IPS DF 4.7 (cell line): ENCODE data around the gene CDCP1.

Experiments
- DNase-seq: peaks from one replicate; pipeline ENCODE4 v3.0.0-alpha.2; 2013; ENCODE audit warnings: low spot score; ENCODE audit errors: extremely low read depth

The CDCP1 gene

DNA sequence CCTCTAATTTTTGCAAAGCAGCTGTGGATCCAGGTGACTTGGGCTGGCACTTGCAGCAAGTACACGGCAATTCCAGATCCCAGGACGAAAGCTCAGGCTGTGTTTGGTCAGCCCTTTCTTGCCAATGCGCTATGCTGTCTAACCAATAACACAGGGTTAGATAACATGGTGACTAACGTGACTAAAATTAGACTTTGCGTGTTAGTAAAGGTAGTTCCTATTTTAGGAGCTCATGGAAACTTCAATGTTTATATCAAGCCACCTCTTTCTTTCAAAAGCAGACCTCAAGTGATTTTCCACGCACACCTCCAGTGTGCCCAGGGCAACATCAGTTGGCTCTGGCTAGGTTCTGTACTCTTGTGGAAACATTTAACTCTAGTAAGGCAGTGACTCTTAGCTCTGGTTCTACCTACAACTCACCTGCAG, 32.5 kb downstream of the CDCP1 start:
- no peak for DNase-seq

DNA sequence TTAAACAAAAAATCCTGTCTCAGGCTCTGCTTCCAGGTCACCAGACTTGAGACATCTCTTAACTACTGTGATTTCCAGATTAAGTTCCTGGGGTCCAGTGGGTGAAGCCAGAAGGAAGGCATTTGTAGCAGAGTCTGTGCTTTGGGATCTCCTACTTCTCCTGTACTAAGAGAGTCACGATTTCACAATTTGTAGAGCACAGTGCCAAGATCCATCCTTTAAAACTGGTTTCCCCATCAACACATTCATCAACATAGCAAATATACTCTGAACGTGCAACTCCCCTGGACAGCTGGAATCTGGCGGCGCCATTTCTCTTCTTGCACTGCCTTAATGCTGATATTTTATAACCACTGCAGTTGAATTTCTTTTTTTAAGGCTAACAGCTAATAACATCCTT, 33.2 kb downstream of the CDCP1 start:
- no peak for DNase-seq

DNA sequence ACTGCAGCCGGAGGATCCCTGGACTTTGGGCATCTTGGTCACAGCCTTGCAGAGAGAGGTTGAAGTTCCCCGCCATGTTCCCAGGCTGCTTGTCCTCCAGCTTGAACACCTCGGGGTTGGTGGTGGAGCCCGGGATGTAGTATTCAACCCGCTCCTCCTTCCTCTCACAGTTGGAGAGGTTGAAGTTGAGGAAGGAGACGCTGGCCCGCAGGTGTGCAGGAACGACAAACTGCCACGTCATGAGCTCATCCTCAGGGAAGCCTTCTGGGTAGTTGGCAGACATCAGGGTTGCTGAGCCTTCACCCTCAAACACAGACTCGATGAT, 35.7 kb downstream of the CDCP1 start:
- DNase-seq, result no peak

DNA sequence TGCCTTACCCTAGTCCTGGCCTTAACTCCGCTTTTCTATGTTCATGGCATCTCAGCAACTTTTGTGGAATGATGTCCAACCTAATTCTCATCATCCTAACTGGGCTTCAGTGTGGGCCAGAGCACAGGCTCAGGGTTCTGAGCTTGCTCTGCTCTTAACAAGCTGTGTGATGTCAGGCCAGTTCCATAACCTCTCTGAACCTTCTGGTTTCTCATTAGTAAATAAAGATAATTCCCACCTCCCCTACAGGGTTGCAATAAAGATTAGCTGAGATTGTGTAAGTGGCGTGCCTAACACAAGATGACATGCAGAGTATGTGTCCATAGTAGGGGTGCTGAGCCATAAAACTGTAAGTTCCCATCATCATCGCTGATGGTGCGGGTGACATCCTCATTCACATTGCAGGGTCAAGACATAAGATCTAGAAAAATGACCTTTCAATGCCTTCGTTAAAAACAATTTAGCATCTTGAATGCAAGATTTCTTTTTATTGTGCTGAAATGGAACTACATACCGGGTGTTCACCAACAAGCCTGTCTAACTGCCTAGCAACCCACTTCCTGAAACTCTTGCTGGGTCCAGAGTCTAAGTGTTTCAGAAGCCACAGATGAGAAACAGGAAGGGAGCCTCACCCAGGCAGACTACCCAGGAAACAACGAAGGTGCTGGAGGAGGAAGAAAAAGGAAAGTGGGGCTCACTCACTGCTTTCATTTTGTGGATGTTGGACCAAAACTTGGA, 36.2 kb downstream of the CDCP1 start:
- no peak for DNase-seq

DNA sequence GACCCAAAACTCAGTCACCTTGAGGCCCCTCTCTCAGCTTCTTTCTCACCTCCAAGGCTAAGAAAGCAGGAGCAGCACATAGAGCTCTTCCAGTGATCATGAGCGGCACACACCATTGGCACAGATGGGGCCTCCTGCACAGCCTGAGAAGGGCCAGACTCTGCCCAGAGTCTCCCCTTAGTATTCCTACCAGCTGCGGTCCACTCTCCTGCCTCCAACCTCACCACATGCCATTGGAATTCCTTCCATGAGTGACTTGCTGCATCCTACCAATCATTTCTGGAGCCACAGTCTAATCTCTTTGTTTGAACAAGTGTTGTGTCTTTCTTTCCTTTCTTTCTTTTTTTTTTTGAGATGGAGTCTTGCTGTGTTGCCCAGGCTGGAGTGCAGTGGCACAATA, 39.3 kb downstream of the CDCP1 start:
- no peak for DNase-seq

DNA sequence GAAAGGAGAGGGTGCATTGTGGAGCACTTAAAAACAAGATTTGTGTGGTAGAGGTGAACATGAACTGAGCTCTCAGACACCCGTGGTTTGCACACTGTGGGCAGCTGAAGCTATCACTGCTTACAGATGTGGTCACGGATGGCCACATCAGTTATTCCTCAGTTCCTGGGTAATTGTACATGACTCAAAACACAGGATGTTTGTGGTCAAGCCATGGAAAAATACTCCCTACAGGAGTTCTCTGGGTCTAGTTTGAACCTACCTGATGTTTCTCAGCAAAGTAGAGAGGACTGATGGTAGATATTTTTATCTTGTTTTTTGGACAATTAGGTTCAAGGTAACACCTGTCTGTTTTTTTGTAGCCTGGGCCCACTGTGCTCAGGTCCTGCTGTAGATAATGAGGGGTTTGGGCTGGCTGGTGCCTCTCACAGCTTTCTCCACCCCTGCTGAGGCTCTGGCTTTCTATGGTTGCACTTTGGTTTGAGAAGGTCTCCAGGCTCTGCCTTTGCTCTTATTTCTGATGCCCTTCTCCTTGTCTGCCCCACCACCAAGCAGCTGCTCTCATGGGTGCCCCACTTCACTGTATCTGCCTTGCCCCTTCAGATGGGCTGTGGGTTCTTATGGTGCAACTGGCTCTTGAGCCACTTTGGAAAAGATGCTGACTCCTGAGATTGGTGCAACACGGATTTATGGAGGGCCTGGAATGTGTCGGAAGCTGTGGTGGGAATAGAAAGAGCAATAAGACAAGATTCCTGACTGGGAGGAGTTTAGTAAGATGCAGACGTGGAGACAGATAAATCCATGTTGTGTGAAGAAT, 40.1 kb downstream of the CDCP1 start:
- DNase-seq, result no peak

DNA sequence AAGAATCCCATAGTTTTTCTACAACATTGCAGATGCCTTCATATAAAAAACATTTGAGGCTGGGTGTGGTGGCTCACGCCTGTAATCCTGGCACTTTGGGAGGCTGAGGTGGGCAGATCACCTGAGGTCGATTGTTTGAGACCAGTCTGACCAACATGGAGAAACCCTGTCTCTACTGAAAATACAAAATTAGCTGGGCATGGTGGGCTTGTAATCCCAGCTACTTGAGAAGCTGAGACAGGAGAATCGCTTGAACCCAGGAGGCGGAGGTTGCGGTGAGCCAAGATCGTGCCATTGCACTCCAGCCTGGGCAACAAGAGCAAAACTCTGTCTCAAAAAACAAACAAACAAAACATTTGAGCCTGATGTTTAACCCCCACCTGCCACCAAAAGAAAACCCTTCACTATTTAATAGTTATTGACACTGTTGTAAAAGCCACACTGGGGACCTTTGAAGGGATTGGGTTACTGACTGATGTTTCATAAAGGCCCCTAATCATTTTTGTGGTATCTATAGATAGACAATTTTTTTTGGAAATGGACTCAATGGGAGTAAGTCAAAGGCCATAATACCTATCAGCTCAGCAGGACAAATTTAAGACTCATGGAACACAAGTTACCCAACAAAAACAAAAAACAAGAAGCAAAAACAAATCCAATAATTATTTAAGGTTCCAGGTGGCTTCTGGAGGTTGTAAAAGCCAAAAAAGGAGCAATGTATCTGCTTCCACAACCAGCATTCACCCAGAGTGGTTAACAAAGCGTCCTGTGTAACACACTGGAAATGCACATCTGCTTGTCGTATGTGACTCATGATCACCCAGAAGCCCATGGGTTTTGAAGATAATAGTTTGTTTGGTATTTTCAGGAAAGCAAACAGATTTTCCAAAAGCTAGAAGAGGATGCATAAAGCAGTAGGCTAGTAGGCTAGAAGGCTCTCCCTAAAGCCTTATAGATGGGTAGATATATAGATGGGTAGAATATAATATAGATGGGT, 41.2 kb downstream of the CDCP1 start:
- DNase-seq, result no peak

DNA sequence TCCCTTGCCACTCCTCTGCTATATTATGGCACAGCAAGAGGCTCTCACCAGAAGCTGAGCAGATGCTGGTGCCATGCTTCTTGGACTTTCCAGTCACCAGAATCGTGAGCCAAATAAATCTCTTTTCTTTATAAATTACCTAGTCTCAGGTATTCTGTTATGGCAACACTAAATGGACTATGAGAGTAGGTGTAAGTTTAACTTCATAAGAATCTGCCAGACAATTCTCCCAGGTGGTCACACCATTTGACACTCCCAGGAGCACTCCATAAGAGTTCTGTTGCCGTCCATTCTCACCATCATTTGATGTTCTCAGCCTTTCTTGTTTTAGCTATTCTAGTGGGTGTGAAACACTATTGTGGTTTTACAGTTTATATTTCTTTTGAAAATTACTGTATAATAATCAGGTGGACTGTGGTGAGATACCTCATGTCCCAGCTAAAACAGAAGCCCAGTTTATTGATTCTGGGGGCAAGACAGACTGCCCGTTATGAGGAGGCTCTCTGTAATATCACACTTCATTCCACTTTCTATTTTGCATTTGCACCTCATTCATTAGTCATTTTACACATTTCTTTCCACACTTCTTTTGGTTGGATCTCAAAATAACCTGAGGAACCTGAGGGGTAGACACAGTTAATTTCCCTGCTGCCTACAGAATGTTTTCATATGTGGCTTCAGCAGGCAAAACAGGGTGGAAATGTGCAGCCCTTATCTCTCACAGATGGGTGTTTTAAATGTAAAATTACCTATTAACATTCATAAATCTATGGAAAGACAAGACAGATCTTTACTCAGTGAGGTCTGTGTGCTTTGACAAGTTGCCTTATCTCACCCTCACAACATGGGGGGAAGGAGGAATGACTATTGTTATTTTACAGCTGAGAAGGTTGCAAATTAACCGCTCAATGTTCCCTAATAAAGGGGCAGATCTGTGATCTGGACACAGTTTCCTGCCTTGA, 42.1 kb downstream of the CDCP1 start:
- DNase-seq, result no peak

DNA sequence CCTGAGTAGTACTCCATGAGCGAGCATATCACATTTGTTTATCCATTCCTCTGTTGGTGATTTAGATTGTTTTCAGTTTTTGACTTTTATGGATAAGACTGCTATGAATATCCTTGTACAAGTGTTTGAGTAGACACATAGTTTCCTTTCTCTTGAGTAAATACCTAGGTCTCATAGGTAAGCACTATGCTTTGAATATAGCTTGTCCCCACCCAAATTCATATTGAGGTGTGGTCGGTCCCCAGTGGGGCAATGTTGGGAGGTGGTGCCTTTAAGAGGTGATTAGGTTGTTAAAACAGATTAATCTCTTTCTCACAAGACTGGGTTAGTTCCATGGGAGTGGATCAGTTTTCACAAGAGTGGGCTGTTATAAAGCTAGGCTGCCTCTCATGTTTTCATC, 42.8 kb downstream of the CDCP1 start:
- DNase-seq, result no peak

DNA sequence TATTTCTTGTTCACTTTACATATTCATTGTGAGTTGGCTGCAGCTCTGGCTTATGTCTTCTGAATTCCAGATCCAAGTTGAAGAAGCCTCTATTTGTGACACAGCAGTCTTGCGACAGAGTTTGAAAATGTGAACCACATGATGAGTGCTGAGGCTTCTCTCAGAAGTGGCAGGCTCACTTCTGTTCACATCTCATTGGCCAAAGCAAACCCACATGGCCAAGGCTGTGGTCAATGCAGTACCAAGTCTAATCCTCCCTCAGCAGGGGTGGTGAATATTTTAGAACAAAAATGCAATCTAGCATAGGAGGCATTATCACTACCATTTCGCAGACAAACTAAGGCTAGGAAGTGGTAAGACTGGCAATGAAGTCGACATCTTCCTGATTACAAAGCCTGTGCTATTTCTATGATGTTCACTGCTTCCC, 45.2 kb downstream of the CDCP1 start:
- no peak for DNase-seq

DNA sequence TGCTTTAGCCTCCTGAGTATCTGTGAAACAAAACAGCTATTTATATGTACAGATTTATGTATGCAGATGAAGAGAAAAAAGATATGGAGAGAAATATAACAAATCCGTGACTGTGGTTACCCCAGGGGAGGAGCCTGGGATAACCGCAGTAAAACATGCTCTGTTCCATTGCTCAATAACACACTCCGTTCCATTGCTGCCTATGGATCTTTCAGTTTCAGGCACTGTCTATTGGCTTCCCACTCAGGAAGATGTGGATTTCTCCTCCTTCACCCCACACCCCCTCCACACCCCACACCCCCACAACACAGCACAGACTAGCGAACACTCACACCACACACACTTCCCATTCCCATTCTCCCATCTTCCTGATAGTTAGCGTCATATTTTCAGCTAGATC, 47.9 kb downstream of the CDCP1 start:
- no peak for DNase-seq

DNA sequence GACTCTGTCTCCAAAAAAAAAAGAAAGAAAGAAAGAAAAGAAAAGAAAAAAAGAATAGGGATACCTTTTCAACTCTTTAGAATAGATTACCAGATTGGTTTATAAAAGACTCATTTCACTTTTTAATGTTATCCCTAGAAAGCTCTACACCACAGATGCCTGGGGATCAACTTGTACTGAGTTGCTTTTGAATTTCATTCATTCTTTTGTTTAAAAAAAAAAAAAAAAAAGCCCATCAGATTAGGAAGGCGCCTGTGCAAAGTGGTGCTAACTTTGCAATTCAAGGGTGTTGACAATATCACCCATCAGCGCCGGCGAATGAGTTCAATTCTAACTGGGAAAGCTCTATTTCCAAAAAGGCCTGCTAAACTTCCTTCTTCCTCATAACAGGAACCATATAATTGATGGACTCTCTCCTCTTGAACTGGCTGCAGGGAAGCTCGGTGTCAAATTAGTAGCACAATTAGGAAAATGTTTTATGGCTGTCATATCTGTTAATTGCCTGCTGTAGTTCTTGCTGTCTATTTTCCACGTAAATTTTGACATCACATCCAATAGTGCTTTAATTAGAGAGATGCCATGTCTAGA, 48.8 kb downstream of the CDCP1 start:
- DNase-seq, result no peak

DNA sequence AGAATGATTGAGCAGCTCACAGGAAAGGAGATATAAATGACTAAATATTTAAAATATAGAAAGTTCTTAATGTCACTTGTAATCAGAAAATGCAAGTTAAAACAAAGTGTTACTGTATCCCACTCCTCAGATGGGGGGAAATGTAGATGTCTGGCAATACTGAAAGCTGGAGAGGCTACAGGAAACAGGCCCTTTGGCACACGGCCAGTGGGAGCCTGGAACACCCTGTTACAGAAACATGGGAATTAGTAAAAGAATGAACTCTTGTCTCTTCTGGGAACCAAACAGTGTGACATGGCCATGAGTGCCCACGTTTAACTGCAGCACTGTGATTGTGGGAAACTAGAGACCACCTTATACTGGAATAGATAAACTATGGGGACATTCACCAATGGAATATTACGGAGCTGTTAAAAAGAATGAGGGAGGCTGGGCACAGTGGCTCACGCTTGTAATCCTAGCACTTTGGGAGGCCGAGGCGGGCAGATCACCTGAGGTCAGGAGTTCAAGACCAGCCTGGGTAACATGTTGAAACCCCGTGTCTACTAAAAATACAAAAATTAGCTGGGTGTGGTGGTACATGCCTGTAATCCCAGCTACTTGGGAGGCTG, 50.2 kb downstream of the CDCP1 start:
- DNase-seq, result no peak

DNA sequence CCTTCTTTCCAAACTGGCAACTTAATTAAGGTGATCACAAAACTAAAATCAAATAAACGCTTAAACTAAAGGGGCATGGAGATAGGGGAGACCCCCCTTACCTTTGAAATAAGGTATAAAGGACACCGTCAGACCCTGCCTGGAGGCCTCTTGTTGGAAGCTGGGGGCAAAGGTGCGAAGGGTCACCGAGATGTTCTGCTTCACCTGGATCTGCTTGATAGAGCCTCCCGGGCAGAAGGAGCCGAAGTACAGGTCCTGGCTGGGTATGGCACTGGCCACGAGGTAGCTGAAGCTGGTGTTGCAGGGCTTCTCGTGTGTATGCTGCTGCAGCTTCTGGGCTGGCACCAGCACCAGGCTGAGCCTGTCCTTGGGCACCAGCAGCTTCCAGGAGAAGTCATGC, 53.0 kb downstream of the CDCP1 start:
- DNase-seq, result no peak

DNA sequence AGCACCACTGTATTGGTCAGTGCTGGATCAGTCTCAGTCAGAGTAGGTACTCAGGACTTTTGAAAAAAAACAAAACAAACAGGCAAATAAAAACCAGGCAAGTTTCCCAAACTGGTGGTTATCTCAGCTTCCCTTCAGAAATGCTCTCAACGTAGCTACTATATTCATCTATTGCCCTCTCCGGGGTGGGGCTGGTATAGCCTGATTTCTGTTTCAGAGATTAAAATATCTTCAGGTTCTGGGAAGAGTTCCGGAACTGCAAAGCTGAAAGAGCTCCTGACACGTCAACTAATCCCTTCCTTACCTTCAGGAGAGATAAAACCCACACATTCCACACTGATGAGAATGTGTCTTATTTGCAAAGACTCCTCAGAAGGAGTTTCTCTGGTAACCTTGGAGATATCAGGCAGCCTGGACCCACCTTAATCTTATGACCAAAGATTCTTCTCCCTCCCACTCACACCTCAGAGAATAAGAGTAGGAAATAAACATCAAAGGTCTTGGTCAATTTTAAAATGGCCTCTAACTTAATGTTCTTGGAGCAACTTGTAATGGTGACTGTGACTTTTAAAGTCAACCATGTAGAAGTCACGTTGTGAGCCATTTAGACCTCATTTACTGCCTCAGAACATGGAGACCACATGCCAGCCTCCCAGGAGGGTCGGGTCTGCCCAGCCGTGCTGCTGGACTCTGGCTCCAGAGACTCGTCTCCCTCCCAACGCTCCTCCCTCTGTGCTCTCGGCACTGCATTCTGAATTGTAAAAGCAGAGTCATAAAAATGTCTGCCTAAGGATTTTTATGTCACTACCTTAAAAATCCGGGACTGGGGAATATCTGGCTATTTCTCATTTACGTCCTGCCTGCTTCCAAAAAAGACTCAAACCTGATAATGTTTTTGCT, 53.8 kb downstream of the CDCP1 start:
- no peak for DNase-seq

DNA sequence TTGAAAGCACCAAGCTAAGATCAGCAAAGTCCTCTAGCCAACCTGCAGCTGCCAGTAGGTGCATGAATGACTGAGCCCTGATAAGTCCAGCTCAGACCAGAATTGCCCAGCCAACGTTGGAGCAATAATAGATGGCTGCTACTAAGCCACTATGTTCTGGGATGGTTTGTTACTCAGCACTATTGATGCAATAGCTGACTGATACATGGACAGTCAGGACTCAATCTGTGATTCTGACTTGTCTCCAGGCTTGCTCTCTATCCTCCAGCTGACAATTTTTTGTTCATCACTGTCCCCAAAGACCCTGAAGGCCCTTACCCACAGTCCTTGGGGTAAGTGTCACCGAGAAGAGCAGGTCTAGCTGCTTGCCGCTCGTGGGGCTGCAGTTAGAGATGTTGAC, 55.3 kb downstream of the CDCP1 start:
- no peak for DNase-seq

DNA sequence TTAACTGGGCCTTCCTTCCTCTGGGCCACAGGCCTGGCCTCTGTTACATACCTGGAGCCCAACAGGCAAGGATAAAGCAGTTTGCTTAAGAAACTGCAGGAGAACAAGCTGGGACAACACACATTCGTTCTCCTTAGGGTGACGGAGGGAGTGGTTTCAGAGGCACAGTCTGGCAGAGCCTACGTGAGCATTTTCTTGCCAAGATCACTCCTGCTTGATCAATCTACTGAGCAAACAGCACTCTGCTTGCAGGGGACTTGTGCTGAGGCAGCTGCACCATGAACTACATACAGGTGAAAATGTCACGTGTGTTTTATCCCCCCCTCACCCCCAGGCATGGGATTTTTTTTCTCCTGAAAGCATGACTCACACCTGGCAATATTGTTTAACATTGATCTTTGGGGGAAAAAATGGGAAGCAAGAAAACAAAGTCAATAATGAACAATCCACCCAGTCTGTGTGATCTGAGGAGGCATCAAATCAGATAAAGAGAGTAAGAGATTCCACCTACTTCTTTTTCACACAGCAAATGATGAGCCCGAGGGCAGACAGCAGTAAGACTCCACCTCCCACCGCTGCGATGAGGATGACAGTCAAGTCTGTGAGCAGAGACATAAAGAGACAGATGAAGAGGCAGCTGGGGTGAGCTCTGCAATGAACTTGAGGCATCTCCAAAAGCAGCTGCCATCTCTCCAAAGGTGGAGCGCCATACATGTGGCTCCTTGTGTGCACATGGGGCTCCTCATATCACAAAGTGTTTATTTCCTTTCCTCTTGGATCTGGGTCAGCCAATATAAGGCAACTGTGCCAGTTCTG, 57.4 kb downstream of the CDCP1 start:
- DNase-seq, result no peak

DNA sequence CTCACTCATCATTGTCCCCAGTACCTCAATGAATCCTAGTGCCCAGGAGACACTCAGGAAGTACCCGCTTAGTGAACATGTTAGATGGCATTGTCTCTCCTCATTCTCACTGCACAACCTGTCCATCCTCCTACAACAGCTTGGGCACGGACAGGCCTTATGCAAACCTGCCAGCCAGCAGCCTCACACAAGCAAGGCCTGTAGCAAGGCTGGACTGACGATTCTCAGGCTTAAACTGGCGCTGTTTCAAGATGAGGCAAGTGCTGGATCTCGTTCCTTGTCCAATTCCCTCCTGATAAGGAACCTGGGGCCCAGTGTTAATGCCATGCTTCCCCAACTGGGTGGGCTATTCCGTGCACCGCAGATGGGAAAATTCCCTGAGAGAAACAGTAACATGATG, 59.0 kb downstream of the CDCP1 start:
- no peak for DNase-seq
